Stimulated activated CD4-positive, alpha-beta T cell treated with anti-CD3 and anti-CD28 coated beads, Interleukin-2, amount 100 ng/mL, for 48 hours (primary cell): Measurements from ENCODE around the gene TMEM100.

Experiments
- DNase-seq, 2 donors: peaks; one replicate each; pipeline ENCODE4 v3.0.0-alpha.2; 2020

The TMEM100 gene

GRCh38 chr17:55722742-55723487, at the start of gene TMEM100:
TSS of gene TMEM100 (minus strand) at chr17:55722864. CDS start at chr17:55721070, 1,794 bp downstream.
- no peak for DNase-seq

GRCh38 chr17:55772086-55772485, 49.4 kb upstream of the TMEM100 start:
- DNase-seq = no peak

GRCh38 chr17:55770196-55770870, 47.7 kb upstream of the TMEM100 start:
- DNase-seq = no peak

- DNase-seq = no peak
Observed at GRCh38 chr17:55769625-55770000, 46.9 kb upstream of the TMEM100 start.

GRCh38 chr17:55768936-55769624, 46.4 kb upstream of the TMEM100 start:
- DNase-seq = no peak

- DNase-seq = no peak
Observed at GRCh38 chr17:55765472-55765871, 42.8 kb upstream of the TMEM100 start.

- DNase-seq = no peak
Observed at GRCh38 chr17:55764610-55765009, 41.9 kb upstream of the TMEM100 start.

GRCh38 chr17:55763856-55764255, 41.2 kb upstream of the TMEM100 start:
- no peak for DNase-seq

- DNase-seq = no peak
Observed at GRCh38 chr17:55762086-55762858, 39.6 kb upstream of the TMEM100 start.

GRCh38 chr17:55760643-55761355, 38.1 kb upstream of the TMEM100 start:
- no peak for DNase-seq

- no peak for DNase-seq
Observed at GRCh38 chr17:55758171-55758570, 35.5 kb upstream of the TMEM100 start.

GRCh38 chr17:55757659-55758058, 35.0 kb upstream of the TMEM100 start:
- DNase-seq = no peak

GRCh38 chr17:55756689-55757088, 34.0 kb upstream of the TMEM100 start:
- no peak for DNase-seq

- no peak for DNase-seq
Observed at GRCh38 chr17:55751720-55752250, 29.1 kb upstream of the TMEM100 start.

- DNase-seq = peak; percentile 83
Observed at GRCh38 chr17:55750750-55751657, 28.3 kb upstream of the TMEM100 start, which contains the start of gene PCTP. TSS of gene PCTP (plus strand) at chr17:55751051. CDS start at chr17:55751104, 53 bp downstream.

- DNase-seq = no peak
Observed at GRCh38 chr17:55749985-55750384, 27.3 kb upstream of the TMEM100 start.

- DNase-seq = no peak
Observed at GRCh38 chr17:55748841-55749240, 26.2 kb upstream of the TMEM100 start.

GRCh38 chr17:55747209-55747608, 24.5 kb upstream of the TMEM100 start:
- no peak for DNase-seq

GRCh38 chr17:55746466-55746865, 23.8 kb upstream of the TMEM100 start:
- DNase-seq = no peak

- no peak for DNase-seq
Observed at GRCh38 chr17:55745258-55745657, 22.6 kb upstream of the TMEM100 start.
